Sigmoid colon (tissue), 7 donors: ENCODE results near the gene ZSWIM5. TPM values are rescaled to one million over a fixed set of nuclear protein-coding genes. Genes with fewer than 3 reads are reported as not detected.
A peak's percentile ranks its signal among the peaks of the same experiment; 100 is the strongest.

Source experiments
- DNase-seq: peaks from one replicate; pipeline ENCODE4 v3.0.0-alpha.2; 2019
- H3K27ac ChIP-seq, 4 donors: fragments of 200-600 bp; sonication (generic); one replicate each; pipeline ENCODE4 v1.5.1; 2016 to 2019; ENCODE audit warnings: mild to moderate bottlenecking in 1 of 4
- H3K27me3 ChIP-seq, 3 donors: fragments of 200-600 bp; sonication (generic); one replicate each; pipeline ENCODE4 v1.5.1; 2019; ENCODE audit warnings: mild to moderate bottlenecking in 1 of 3
- H3K36me3 ChIP-seq, 4 donors: fragments of 200-600 bp; sonication (generic); one replicate each; pipeline ENCODE4 v1.5.1; 2016 to 2019
- H3K4me1 ChIP-seq, 4 donors: fragments of 200-600 bp; sonication (generic); one replicate each; pipeline ENCODE4 v1.5.1; 2017 to 2019
- H3K4me3 ChIP-seq, 4 donors: fragments of 200-600 bp; sonication (generic); one replicate each; pipeline ENCODE4 v1.5.1; 2017 to 2019; ENCODE audit warnings: mild to moderate bottlenecking in 2 of 4, moderate library complexity in 1 of 4
- H3K9me3 ChIP-seq, 4 donors: fragments of 200-600 bp in 3 of 4; sonication (generic) in 3 of 4; one replicate each; pipeline versions ENCODE4 v1.5.1 to v1.6.1; 2013 to 2019
- CTCF ChIP-seq, 4 experiments: fragments of 450-650 bp in 3 of 4; fragments of 200-600 bp in 1 of 4; IDR thresholded peaks; one replicate each; pipeline ENCODE4 v1.5.1; 2016 to 2019; ENCODE audit warnings: antibody characterized with exemption in 4 of 4, mild to moderate bottlenecking in 3 of 4, moderate library complexity in 2 of 4
- EP300 ChIP-seq, 4 donors: sonication (generic); formaldehyde crosslinking; IDR thresholded peaks; one replicate each; pipeline ENCODE4 v1.6.1; 2017; ENCODE audit warnings: antibody characterized with exemption in 4 of 4
- POLR2A ChIP-seq, 2 donors: fragments of 450-650 bp; IDR thresholded peaks; one replicate each; pipeline ENCODE4 v1.6.1; 2016; ENCODE audit warnings: antibody characterized with exemption in 2 of 2, mild to moderate bottlenecking in 2 of 2, moderate library complexity in 2 of 2
- POLR2AphosphoS5 ChIP-seq, 4 donors: sonication (generic); formaldehyde crosslinking; IDR thresholded peaks; one replicate each; pipeline ENCODE4 v1.6.1; 2017; ENCODE audit warnings: antibody characterized with exemption in 4 of 4
- WGBS, 2 donors: extraction: QIAGEN DNeasy Blood & Tissue Kit; methylation state at CpG; one replicate each; pipeline ENCODE4 v1.1.7; 2013; 5-methylcytosine and 5-hydroxymethylcytosine counted together
- intact Hi-C: fragments of 100-400 bp; cut with DNase I; formaldehyde crosslinking; loops from one replicate; pipeline ENCODE4 v1.15.1; 2023
- polyA plus RNA-seq, 3 donors: library from polyadenylated mRNA; stranded (reverse); fragments of 200-250 nt; gene quantifications; one replicate each; pipeline ENCODE4 v1.2.3, GENCODE V29; 2013
- total RNA-seq, 4 donors: library from RNA; depleted of rRNA; stranded (reverse); fragments of >200 nt; gene quantifications; one replicate each; pipeline ENCODE4 v1.1.0, GENCODE V29; 2016
- donor health status: healthy with polysubstance abuse.
- donor health status: Bipolar disorder and iron deficiency.
- donor health status: healthy.

The ZSWIM5 gene
- total and polyA plus RNA-seq, 7 donors = 2.4 to 4.3 (median 3.2) TPM

GRCh38 chr1:45010855-45011811 is 195.3 kb downstream of the ZSWIM5 start, which contains the start of gene HECTD3:
HECTD3 (minus strand) TSS chr1:45011324; CDS start chr1:45011257, 67 bp downstream.
- TF ChIP-seq CTCF (IDR thresholded peaks at IDR 0.05) (no peak), POLR2A (IDR thresholded peaks at IDR 0.05) (peak in 1 of 2 donors; percentile 40), POLR2AphosphoS5 (IDR thresholded peaks at IDR 0.05) (peak; percentile 40 to 80 (median 63))
- H3K9me3 ChIP-seq = no peaks in the 10 kb centered on the region
- WGBS, 2 donors = 0 to 1% methylated on average over 62 of the region's 62 CpGs
- peak; percentile 88 for DNase-seq
- no peaks in the 10 kb centered on the region for H3K27me3 ChIP-seq
- peaks cover 3 to 54% (median 50%) of the 10 kb centered on the region in 4 donors for H3K4me1 ChIP-seq
- H3K27ac ChIP-seq = peak within 1 kb of the TSS; percentile 78 to 94 (median 85)
- H3K4me3 ChIP-seq = peak within 1 kb of the TSS; percentile 65 to 100 (median 82)
- intact Hi-C loops = loop anchor here (5.0 to 10.0 kb wide), 6 partner anchors 169 to 676 kb away; partner anchors contain the start of genes BEST4, GPBP1L1, NASP and PTCH2
- H3K36me3 ChIP-seq = peaks cover 31 to 54% (median 36%) of the 10 kb centered on the region in 4 donors

DNA sequence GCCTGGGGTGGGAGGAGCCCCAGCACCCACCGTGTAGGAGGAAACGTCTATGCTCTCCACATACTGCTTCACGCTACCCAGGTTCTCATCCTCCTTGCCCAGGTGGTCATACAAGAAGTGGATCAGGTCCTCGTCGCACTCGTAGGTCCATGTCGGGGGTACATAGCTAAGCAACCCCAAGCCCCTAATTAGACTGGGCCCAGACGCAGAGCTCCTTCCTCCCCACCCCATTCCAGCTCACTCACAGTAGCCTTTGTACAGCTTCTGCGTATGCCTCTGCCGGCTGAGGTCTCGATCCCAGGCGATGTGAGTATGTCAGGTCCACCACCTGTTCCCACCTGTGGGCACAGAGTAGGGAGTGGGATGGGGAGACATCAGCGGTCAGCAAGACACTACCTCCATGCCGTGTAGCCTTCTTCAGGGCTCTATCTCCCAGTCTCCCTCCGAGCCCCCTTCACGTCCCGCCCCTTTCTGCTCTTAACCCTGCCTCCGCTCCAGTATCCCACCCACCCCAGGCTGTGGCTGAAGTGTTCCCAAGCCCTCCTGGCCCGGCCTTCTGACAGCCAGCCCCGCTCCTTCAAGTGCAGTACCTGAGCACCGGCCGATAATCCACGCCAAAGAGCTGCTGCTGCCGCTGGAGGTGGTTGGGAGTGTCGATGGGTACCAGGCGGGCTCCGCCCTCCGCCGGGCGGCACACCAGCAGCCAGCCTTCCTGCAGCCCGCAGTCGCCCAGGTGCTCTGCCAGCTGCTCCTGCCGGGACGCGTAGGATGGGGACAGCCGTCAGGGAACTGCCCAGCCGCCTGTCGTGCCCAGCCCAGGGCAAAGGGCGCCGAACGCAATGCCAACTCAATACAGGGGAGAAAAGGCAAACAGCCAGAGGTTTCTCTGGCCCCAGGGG is 196.2 kb downstream of the ZSWIM5 start:
- intact Hi-C loops = loop anchor here (5.0 to 10.0 kb wide), 6 partner anchors 168 to 677 kb away; partner anchors contain the start of genes BEST4, GPBP1L1, NASP and PTCH2

GRCh38 chr1:45009296-45009865 is 197.0 kb downstream of the ZSWIM5 start:
- Histone ChIP-seq H3K9me3 (no peaks in the 10 kb centered on the region), H3K27ac (no peak overlapping the region), H3K4me1 (peaks cover 3 to 48% (median 44%) of the 10 kb centered on the region in 4 donors), H3K27me3 (no peaks in the 10 kb centered on the region), H3K4me3 (peak overlapping the region in 3 of 4 donors; percentile 67 to 100 (median 98)), H3K36me3 (peaks cover 44 to 57% (median 50%) of the 10 kb centered on the region in 4 donors)
- DNase-seq = no peak
- intact Hi-C loops = no loop called here
- TF ChIP-seq POLR2A (IDR thresholded peaks at IDR 0.05) = no peak
- no peak for TF ChIP-seq CTCF (IDR thresholded peaks at IDR 0.05)
- no peak for TF ChIP-seq EP300 (IDR thresholded peaks at IDR 0.05)
- TF ChIP-seq POLR2AphosphoS5 (IDR thresholded peaks at IDR 0.05) = no peak
- WGBS, 2 donors = 95 to 96% methylated on average over 11 of the region's 11 CpGs

More for the DNA sequence above, 196.2 kb downstream of the ZSWIM5 start:
- Histone ChIP-seq H3K27ac (peak overlapping the region; percentile 78 to 94 (median 85)), H3K36me3 (peaks cover 41 to 54% (median 44%) of the 10 kb centered on the region in 4 donors), H3K9me3 (no peaks in the 10 kb centered on the region), H3K27me3 (no peaks in the 10 kb centered on the region), H3K4me1 (peaks cover 3 to 54% (median 50%) of the 10 kb centered on the region in 4 donors), H3K4me3 (peak overlapping the region; percentile 65 to 100 (median 82))
- no peak for TF ChIP-seq POLR2AphosphoS5 (IDR thresholded peaks at IDR 0.05)
- TF ChIP-seq CTCF (IDR thresholded peaks at IDR 0.05) = no peak
- no peak for TF ChIP-seq EP300 (IDR thresholded peaks at IDR 0.05)
- WGBS, 2 donors = 17 to 24% methylated on average over 41 of the region's 41 CpGs
- DNase-seq = no peak

DNA sequence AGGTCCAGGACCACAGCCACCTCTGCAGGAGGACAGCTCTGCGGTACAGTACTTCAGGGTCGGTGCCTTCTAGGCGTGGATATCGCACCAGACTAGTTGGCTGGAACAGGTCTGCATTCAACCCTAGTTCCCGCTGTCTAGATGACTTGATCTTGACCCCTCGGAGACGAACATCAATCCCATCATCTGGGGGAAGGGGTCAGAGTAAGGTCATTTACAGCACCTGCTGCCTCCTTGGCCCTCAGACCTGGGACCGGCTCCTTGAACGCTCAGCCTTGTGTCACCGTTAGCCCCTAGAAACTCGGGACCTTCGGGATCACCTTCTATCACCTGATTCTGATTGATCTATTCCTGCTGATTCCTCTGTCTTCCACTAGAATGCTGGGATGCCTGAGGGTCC is 197.9 kb downstream of the ZSWIM5 start:
- H3K4me1 ChIP-seq = peaks cover 0 to 40% (median 35%) of the 10 kb centered on the region in 4 donors
- intact Hi-C loops = no loop called here
- whole genome bisulfite sequencing, 2 donors = 95% methylated on average over 12 of the region's 12 CpGs
- no peaks in the 10 kb centered on the region for H3K27me3 ChIP-seq
- H3K4me3 ChIP-seq = no peak overlapping the region
- no peak for TF ChIP-seq CTCF (IDR thresholded peaks at IDR 0.05)
- TF ChIP-seq POLR2A (IDR thresholded peaks at IDR 0.05) = no peak
- TF ChIP-seq EP300 (IDR thresholded peaks at IDR 0.05) = no peak
- TF ChIP-seq POLR2AphosphoS5 (IDR thresholded peaks at IDR 0.05) = no peak
- no peaks in the 10 kb centered on the region for H3K9me3 ChIP-seq
- peaks cover 47 to 60% (median 58%) of the 10 kb centered on the region in 4 donors for H3K36me3 ChIP-seq
- H3K27ac ChIP-seq = no peak overlapping the region
- DNase-seq = no peak
